K562 (cell line): Measurements from ENCODE around the gene SKAP1. TPM values are rescaled to one million over a fixed set of nuclear protein-coding genes. Genes with fewer than 3 reads are reported as not detected.
A peak's percentile ranks its signal among the peaks of the same experiment; 100 is the strongest.

Experiments
- BRCA1 ChIP-seq, 2 experiments: fragments of 450-650 bp in 1 of 2; sonication (generic) in 1 of 2; formaldehyde crosslinking in 1 of 2; IDR thresholded peaks; 2 replicates each; pipeline versions ENCODE4 v1.5.0 to v1.6.1; 2017 to 2020; ENCODE audit warnings: mild to moderate bottlenecking in 1 of 2, missing genetic modification reagents in 1 of 2
- BRF1 ChIP-seq: IDR thresholded peaks from 3 replicates; pipeline ENCODE4 v1.6.1; 2011; ENCODE audit warnings: borderline replicate concordance, mild to moderate bottlenecking; ENCODE audit not compliant: insufficient read length; ENCODE audit errors: extremely low read depth
- CREBBP ChIP-seq: IDR thresholded peaks from one replicate; pipeline ENCODE4 v1.6.1; 2012; ENCODE audit warnings: low read depth, mild to moderate bottlenecking, control low read depth, inconsistent platforms, low read length
- HLTF ChIP-seq: fragments of 450-650 bp; IDR thresholded peaks from 2 replicates; pipeline ENCODE4 v1.6.1; 2016
- KDM2B ChIP-seq: fragments of 250-450 bp; sonication (Bioruptor Pico); IDR thresholded peaks from 2 replicates; pipeline ENCODE4 v1.8.0; 2021; ENCODE audit warnings: mild to moderate bottlenecking, moderate library complexity
- MEIS2 ChIP-seq: fragments of 450-650 bp; IDR thresholded peaks from 2 replicates; pipeline ENCODE4 v1.6.1; 2014; ENCODE audit warnings: mild to moderate bottlenecking; ENCODE audit not compliant: partially characterized antibody
- NFE2 ChIP-seq: IDR thresholded peaks from 2 replicates; pipeline ENCODE4 v1.6.1; 2014; ENCODE audit warnings: antibody characterized with exemption, low read depth
- RBM17 ChIP-seq: fragments of 200-400 bp; formaldehyde crosslinking; IDR thresholded peaks from 2 replicates; pipeline ENCODE4 v1.6.1; 2017; ENCODE audit warnings: low read depth, mild to moderate bottlenecking, low read length, borderline replicate concordance
- RNF2 ChIP-seq: sonication (generic); IDR thresholded peaks from 2 replicates; pipeline ENCODE4 v1.6.1; 2016
- SNRNP70 ChIP-seq: fragments of 200-400 bp; formaldehyde crosslinking; optimal IDR thresholded peaks from 2 replicates; pipeline ENCODE3; 2017; ENCODE audit warnings: low read depth, low read length
- TCF7 ChIP-seq: sonication (generic); IDR thresholded peaks from 2 replicates; pipeline ENCODE4 v1.6.1; 2016; ENCODE audit warnings: antibody characterized with exemption, borderline replicate concordance
- ZNF3 ChIP-seq: fragments of 250-450 bp; sonication (Bioruptor Pico); IDR thresholded peaks from 2 replicates; pipeline ENCODE4 v1.5.0; 2021; ENCODE audit warnings: mild to moderate bottlenecking, moderate library complexity
- ZNF311 ChIP-seq: fragments of 250-450 bp; sonication (Bioruptor Pico); IDR thresholded peaks from 2 replicates; pipeline ENCODE4 v1.4.0; 2020; ENCODE audit warnings: mild to moderate bottlenecking, moderate library complexity
- ZNF431 ChIP-seq: sonication (generic); formaldehyde crosslinking; IDR thresholded peaks from 2 replicates; pipeline ENCODE4 v1.8.0; 2022; ENCODE audit warnings: mild to moderate bottlenecking, missing genetic modification reagents
- ZNF589 ChIP-seq: fragments of 200-800 bp; sonication (Bioruptor generic); IDR thresholded peaks from 2 replicates; pipeline ENCODE4 v1.6.1; 2016; ENCODE audit warnings: low read depth, missing genetic modification characterization, missing compliant biosample characterization
- ZNF76 ChIP-seq: fragments of 250-450 bp; sonication (Bioruptor Pico); IDR thresholded peaks from 2 replicates; pipeline ENCODE4 v1.4.0; 2020; ENCODE audit warnings: mild to moderate bottlenecking, moderate library complexity, borderline replicate concordance
- polyA plus RNA-seq, 8 experiments: library from polyadenylated mRNA; depleted of rRNA in 4 of 8; stranded (reverse) in 5 of 8; unstranded in 3 of 8; fragments of >200 nt; fragmentation: Nextera tagmentation in 2 of 8; fragmentation: Illumina TruSeq in 1 of 8; extraction: Ambion mirVana in 2 of 8; extraction: Trizol in 1 of 8; gene quantifications; 2 replicates each; pipeline versions ENCODE4 v1.2.1 to v1.2.3, GENCODE V29; 2011 to 2014; ENCODE audit warnings: inconsistent platforms in 1 of 8, missing spikeins in 1 of 8
- total RNA-seq, 7 experiments: library from RNA; depleted of rRNA in 6 of 7; stranded (reverse); fragments of >200 nt in 6 of 7; fragmentation: Illumina TruSeq in 2 of 7; extraction: Trizol in 2 of 7; gene quantifications; 2 replicates each; pipeline versions ENCODE4 v1.2.1 to v1.2.3, GENCODE V29; 2011 to 2021; ENCODE audit warnings: low replicate concordance in 1 of 7
- TF ChIP-seq, protein P1 (sequence below): fragments of 250-450 bp; sonication (Bioruptor Pico); IDR thresholded peaks from 2 replicates; pipeline ENCODE4 v1.4.0; 2020; ENCODE audit warnings: mild to moderate bottlenecking, moderate library complexity
- TF ChIP-seq, protein P2 (sequence below): sonication (generic); formaldehyde crosslinking; IDR thresholded peaks from 2 replicates; pipeline ENCODE4 v1.8.1; 2023; ENCODE audit warnings: mild to moderate bottlenecking, missing genetic modification reagents
- TF ChIP-seq, protein P3 (sequence below), 2 experiments: fragments of 250-450 bp in 1 of 2; fragments of 450-650 bp in 1 of 2; sonication (Bioruptor Pico) in 1 of 2; IDR thresholded peaks; 2 replicates each; pipeline versions ENCODE4 v1.6.1 to v1.8.0; 2016 to 2021; ENCODE audit warnings: mild to moderate bottlenecking in 2 of 2, moderate library complexity in 2 of 2, missing compliant biosample characterization in 1 of 2, missing genetic modification characterization in 1 of 2
- TF ChIP-seq, protein P4 (sequence below): IDR thresholded peaks from 2 replicates; pipeline ENCODE4 v1.6.1; 2016; ENCODE audit warnings: missing genetic modification characterization, missing compliant biosample characterization
- TF ChIP-seq, protein P5 (sequence below): fragments of 450-650 bp; IDR thresholded peaks from 2 replicates; pipeline ENCODE4 v1.6.1; 2016

Gene SKAP1
- total and polyA plus RNA-seq, 9 of the 15 experiments (the other 6 are each of a cell fraction or from before 2014, with no cell fraction given) = 0.06 to 0.80 (median 0.10) TPM; not detected in 4

DNA sequence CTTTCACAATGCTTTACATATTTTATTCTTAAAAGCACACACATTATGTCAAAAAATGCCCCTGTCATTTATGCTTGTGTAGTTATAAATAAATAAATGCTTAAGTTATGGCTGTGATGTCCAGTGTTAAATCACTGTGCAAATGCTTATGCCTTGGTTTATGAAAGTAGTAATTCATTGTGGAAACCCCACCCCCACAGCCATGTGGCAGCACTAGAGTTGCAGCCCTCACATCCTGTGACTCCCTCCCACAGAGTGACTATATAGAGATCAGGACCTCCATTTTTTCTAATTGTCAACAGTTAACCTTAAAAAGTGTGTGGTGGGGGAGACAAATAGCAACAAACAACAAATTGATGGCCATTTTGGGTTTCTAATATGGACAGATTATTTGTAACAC is 2.4 kb downstream of the SKAP1 start (continued):
- TF ChIP-seq, protein P1, sequence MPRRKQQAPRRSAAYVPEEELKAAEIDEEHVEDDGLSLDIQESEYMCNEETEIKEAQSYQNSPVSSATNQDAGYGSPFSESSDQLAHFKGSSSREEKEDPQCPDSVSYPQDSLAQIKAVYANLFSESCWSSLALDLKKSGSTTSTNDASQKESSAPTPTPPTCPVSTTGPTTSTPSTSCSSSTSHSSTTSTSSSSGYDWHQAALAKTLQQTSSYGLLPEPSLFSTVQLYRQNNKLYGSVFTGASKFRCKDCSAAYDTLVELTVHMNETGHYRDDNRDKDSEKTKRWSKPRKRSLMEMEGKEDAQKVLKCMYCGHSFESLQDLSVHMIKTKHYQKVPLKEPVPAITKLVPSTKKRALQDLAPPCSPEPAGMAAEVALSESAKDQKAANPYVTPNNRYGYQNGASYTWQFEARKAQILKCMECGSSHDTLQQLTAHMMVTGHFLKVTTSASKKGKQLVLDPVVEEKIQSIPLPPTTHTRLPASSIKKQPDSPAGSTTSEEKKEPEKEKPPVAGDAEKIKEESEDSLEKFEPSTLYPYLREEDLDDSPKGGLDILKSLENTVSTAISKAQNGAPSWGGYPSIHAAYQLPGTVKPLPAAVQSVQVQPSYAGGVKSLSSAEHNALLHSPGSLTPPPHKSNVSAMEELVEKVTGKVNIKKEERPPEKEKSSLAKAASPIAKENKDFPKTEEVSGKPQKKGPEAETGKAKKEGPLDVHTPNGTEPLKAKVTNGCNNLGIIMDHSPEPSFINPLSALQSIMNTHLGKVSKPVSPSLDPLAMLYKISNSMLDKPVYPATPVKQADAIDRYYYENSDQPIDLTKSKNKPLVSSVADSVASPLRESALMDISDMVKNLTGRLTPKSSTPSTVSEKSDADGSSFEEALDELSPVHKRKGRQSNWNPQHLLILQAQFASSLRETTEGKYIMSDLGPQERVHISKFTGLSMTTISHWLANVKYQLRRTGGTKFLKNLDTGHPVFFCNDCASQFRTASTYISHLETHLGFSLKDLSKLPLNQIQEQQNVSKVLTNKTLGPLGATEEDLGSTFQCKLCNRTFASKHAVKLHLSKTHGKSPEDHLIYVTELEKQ = no peak
- TF ChIP-seq ZNF311 (CRISPR knock-in tag) (no peak), KDM2B (CRISPR knock-in tag) (no peak), CREBBP (no peak), ZNF76 (CRISPR knock-in tag) (no peak), HLTF (no peak), BRF1 (no peak), RNF2 (0 out of 2 replicates have a peak, but pooled peaks have one; percentile 22), MEIS2 (peak; percentile 82), BRCA1 (IDR thresholded peaks at IDR 0.05) (no peak), BRCA1 (CRISPR knock-in tag; IDR thresholded peaks at IDR 0.05) (no peak), NFE2 (no peak), ZNF431 (CRISPR knock-in tag) (no peak), TCF7 (no peak), ZNF3 (no peak), RBM17 (no peak), ZNF589 (CRISPR knock-in tag) (peak; percentile 45; the same call in 1 of the 2 replicates), SNRNP70 (no peak)
- TF ChIP-seq, protein P2, sequence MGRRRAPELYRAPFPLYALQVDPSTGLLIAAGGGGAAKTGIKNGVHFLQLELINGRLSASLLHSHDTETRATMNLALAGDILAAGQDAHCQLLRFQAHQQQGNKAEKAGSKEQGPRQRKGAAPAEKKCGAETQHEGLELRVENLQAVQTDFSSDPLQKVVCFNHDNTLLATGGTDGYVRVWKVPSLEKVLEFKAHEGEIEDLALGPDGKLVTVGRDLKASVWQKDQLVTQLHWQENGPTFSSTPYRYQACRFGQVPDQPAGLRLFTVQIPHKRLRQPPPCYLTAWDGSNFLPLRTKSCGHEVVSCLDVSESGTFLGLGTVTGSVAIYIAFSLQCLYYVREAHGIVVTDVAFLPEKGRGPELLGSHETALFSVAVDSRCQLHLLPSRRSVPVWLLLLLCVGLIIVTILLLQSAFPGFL = no peak
- TF ChIP-seq, protein P3, sequence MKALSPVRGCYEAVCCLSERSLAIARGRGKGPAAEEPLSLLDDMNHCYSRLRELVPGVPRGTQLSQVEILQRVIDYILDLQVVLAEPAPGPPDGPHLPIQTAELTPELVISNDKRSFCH (CRISPR knock-in tag; IDR thresholded peaks at IDR 0.05) = no peak
- TF ChIP-seq, protein P3 (tag; IDR thresholded peaks at IDR 0.05) = no peak
- TF ChIP-seq, protein P4, sequence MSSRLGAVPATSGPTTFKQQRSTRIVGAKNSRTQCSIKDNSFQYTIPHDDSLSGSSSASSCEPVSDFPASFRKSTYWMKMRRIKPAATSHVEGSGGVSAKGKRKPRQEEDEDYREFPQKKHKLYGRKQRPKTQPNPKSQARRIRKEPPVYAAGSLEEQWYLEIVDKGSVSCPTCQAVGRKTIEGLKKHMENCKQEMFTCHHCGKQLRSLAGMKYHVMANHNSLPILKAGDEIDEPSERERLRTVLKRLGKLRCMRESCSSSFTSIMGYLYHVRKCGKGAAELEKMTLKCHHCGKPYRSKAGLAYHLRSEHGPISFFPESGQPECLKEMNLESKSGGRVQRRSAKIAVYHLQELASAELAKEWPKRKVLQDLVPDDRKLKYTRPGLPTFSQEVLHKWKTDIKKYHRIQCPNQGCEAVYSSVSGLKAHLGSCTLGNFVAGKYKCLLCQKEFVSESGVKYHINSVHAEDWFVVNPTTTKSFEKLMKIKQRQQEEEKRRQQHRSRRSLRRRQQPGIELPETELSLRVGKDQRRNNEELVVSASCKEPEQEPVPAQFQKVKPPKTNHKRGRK = no peak
- TF ChIP-seq, protein P5, sequence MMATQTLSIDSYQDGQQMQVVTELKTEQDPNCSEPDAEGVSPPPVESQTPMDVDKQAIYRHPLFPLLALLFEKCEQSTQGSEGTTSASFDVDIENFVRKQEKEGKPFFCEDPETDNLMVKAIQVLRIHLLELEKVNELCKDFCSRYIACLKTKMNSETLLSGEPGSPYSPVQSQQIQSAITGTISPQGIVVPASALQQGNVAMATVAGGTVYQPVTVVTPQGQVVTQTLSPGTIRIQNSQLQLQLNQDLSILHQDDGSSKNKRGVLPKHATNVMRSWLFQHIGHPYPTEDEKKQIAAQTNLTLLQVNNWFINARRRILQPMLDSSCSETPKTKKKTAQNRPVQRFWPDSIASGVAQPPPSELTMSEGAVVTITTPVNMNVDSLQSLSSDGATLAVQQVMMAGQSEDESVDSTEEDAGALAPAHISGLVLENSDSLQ = peak; percentile 89
